Measurements from ENCODE around the gene ADCY2.

The ADCY2 gene

GRCh38 chr5:7395947-7396712, at the start of gene ADCY2:
Gene ADCY2, plus strand, starts transcription at chr5:7396138. Its CDS starts 159 bp downstream, at chr5:7396297.
- DNase-seq = no peak

GRCh38 chr5:7347377-7347776, 48.6 kb upstream of the ADCY2 start:
- DNase-seq = no peak

- no peak for DNase-seq
Measured at GRCh38 chr5:7348168-7348854, 47.6 kb upstream of the ADCY2 start.

- DNase-seq = no peak
Measured at GRCh38 chr5:7361593-7361992, 34.3 kb upstream of the ADCY2 start.

GRCh38 chr5:7363067-7363677, 32.8 kb upstream of the ADCY2 start:
- no peak for DNase-seq

- DNase-seq = no peak
Measured at GRCh38 chr5:7364226-7364875, 31.6 kb upstream of the ADCY2 start.

- no peak for DNase-seq
Measured at GRCh38 chr5:7367780-7368179, 28.2 kb upstream of the ADCY2 start.

GRCh38 chr5:7372399-7372798, 23.5 kb upstream of the ADCY2 start:
- DNase-seq = no peak

- DNase-seq = no peak
Measured at GRCh38 chr5:7374186-7374585, 21.8 kb upstream of the ADCY2 start.

GRCh38 chr5:7375457-7375856, 20.5 kb upstream of the ADCY2 start:
- DNase-seq = no peak

- no peak for DNase-seq
Measured at GRCh38 chr5:7376871-7377270, 19.1 kb upstream of the ADCY2 start.

- DNase-seq = no peak
Measured at GRCh38 chr5:7377761-7378160, 18.2 kb upstream of the ADCY2 start.

GRCh38 chr5:7382588-7382987, 13.3 kb upstream of the ADCY2 start:
- no peak for DNase-seq

- no peak for DNase-seq
Measured at GRCh38 chr5:7385681-7386080, 10.3 kb upstream of the ADCY2 start.

GRCh38 chr5:7388553-7388952, 7.4 kb upstream of the ADCY2 start:
- DNase-seq = no peak

- no peak for DNase-seq
Measured at GRCh38 chr5:7391215-7391614, 4.7 kb upstream of the ADCY2 start.

GRCh38 chr5:7391814-7392692, 3.9 kb upstream of the ADCY2 start:
- no peak for DNase-seq

GRCh38 chr5:7392693-7393024, 3.3 kb upstream of the ADCY2 start:
- DNase-seq = no peak

GRCh38 chr5:7393921-7394799, 1.8 kb upstream of the ADCY2 start:
- DNase-seq = no peak

GRCh38 chr5:7394889-7395431, 978 bp upstream of the ADCY2 start:
- DNase-seq = no peak

- DNase-seq = no peak
Measured at GRCh38 chr5:7395432-7395946, 449 bp upstream of the ADCY2 start.
